ENCODE data around the gene KLK14. TPM values are rescaled to one million over a fixed set of nuclear protein-coding genes. Genes with fewer than 3 reads are reported as not detected.

KLK14 gene
- total and polyA plus RNA-seq, 2 of the 8 experiments (the other 6 are each of a cell fraction or from before 2014, with no cell fraction given), result 0.09 to 1.2 TPM

DNA sequence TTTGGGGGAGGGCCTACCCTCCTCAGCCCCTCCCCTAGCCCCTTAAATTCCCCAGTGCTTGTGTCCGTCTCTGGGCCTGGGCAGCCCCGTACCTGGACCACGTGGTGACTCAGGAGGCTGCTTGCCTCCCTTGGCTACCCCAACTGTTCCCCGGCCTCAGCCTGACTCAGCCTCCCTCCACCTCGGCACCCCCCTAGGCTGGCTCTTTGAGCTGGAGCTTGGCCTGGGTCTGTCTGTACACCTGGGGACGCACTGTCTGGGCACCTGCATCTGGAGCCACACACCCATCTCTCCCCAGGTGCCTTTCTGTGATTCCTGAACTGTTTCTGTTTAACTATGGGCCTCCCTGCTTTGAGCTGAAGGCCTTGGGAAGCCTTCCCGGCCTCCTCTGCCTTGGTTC, 1.8 kb upstream of the KLK14 start:
- H3K9me3 ChIP-seq (ENCODE audit: insufficient read depth in 2 of 2, low read depth in 1 of 2, low read length in 1 of 2), result no peaks in the 10 kb centered on the region
- H3K4me3 ChIP-seq (ENCODE audit: extremely low read depth in 1 of 4, insufficient read depth in 2 of 4, low read depth in 3 of 4, low read length in 4 of 4), result no peak overlapping the region
- no peak overlapping the region for H2BK12ac ChIP-seq (ENCODE audit: low read depth, low read length)
- H4K20me1 ChIP-seq (replicated peaks in 1 of 2; ENCODE audit: control insufficient read depth in 1 of 2, insufficient read depth in 2 of 2, low read length in 2 of 2), result no peaks in the 10 kb centered on the region
- H3K4ac ChIP-seq (replicated peaks; ENCODE audit: insufficient read length, low read depth, low read length), result no peak overlapping the region
- no peaks in the 10 kb centered on the region for H3K23me2 ChIP-seq (ENCODE audit: low read depth, low read length)
- no peak overlapping the region for H2BK5ac ChIP-seq (ENCODE audit: low read depth, low read length)
- H3K14ac ChIP-seq (ENCODE audit: insufficient read length), result no peak overlapping the region
- H3K18ac ChIP-seq (ENCODE audit: extremely low read depth, low read length), result no peak overlapping the region
- no peak overlapping the region for H2BK20ac ChIP-seq (ENCODE audit: low read length)
- H3K79me1 ChIP-seq (ENCODE audit: low read depth, low read length), result no peaks in the 10 kb centered on the region
- H3K23ac ChIP-seq (ENCODE audit: insufficient read length), result no peak overlapping the region
- no peak for FAIRE-seq
- TF ChIP-seq BCL11A (IDR thresholded peaks at IDR 0.05; ENCODE audit: low read depth in 2 of 2, low read length in 2 of 2) (no peak), NRF1 (IDR thresholded peaks at IDR 0.05; ENCODE audit: low read depth, low read length) (no peak), CTBP2 (IDR thresholded peaks at IDR 0.05; ENCODE audit: borderline replicate concordance, insufficient read depth, insufficient read length, low read length) (no peak), JUND (IDR thresholded peaks at IDR 0.05; ENCODE audit: low read length) (no peak), TEAD4 (IDR thresholded peaks at IDR 0.05; ENCODE audit: low read depth, low read length) (no peak), RXRA (IDR thresholded peaks at IDR 0.05; ENCODE audit: insufficient read depth, low read depth, low read length) (no peak), POU5F1 (IDR thresholded peaks at IDR 0.05; ENCODE audit: low read depth, low read length) (no peak)
- H3K4me1 ChIP-seq (replicated peaks in 1 of 4; ENCODE audit: control insufficient read depth in 3 of 4, insufficient read depth in 4 of 4, low read length in 3 of 4), result peaks cover 0 to 4% (median 2%) of the 10 kb centered on the region in 4 experiments; a peak in 2 of 7 replicates
- CTCF ChIA-PET (ENCODE audit: partially characterized antibody), result interaction anchor here (4.6 kb wide), 1 partner anchor 11 kb away, joined by 21 read pairs; no protein-coding TSS in a partner anchor
- H2AFZ ChIP-seq (ENCODE audit: low read length), result no peak overlapping the region
- H4K8ac ChIP-seq (ENCODE audit: extremely low read depth, insufficient read depth, low read length), result no peak overlapping the region; the same call in 1 of the 2 replicates
- H3K9ac ChIP-seq (replicated peaks in 1 of 4; ENCODE audit: extremely low read depth in 1 of 4, low read depth in 3 of 4, low read length in 3 of 4), result no peak overlapping the region
- H3K79me2 ChIP-seq (ENCODE audit: control insufficient read depth in 1 of 2, insufficient read depth in 2 of 2, low read length in 2 of 2), result no peaks in the 10 kb centered on the region
- H3K27ac ChIP-seq (ENCODE audit: low read depth, low read length), result no peak overlapping the region
- no peak overlapping the region for H3K56ac ChIP-seq (replicated peaks; ENCODE audit: insufficient read length, low read depth, low read length)
- 88% methylated on average over 7 of the region's 7 CpGs; no CpG with 5 or more reads in 1 of the 2 experiments for WGBS, 2 experiments (ENCODE audit: extremely low coverage in 1 of 2, insufficient coverage in 1 of 2, insufficient read length in 1 of 2, insufficient replicate concordance in 2 of 2, low coverage in 1 of 2, low lambda C conversion rate in 2 of 2, missing lambda C conversion rate in 1 of 2)
- no peaks in the 10 kb centered on the region for H3K27me3 ChIP-seq (replicated peaks in 1 of 4; ENCODE audit: control insufficient read depth in 3 of 4, extremely low read depth in 1 of 4, insufficient read depth in 3 of 4, low read length in 3 of 4)
- H4K5ac ChIP-seq (ENCODE audit: insufficient read length, low read depth, low read length), result no peak overlapping the region
- H2BK120ac ChIP-seq (replicated peaks; ENCODE audit: low read depth, low read length), result no peak overlapping the region
- DNase-seq (ENCODE audit: low read depth in 1 of 2, low spot score in 2 of 2), result no peak
- no peak overlapping the region for H2BK15ac ChIP-seq (ENCODE audit: low read length)
- H3K4me2 ChIP-seq (ENCODE audit: insufficient read depth in 1 of 2, low read depth in 2 of 2, low read length in 2 of 2), result no peak overlapping the region
- H4K91ac ChIP-seq (replicated peaks; ENCODE audit: insufficient read length, low read length), result no peak overlapping the region
- POLR2A ChIA-PET (ENCODE audit: partially characterized antibody), result no interaction called here
- no peak overlapping the region for H2AK5ac ChIP-seq (ENCODE audit: low read depth, low read length)
- H3K36me3 ChIP-seq (ENCODE audit: control insufficient read depth in 2 of 4, insufficient read depth in 4 of 4, low read length in 3 of 4), result no peaks in the 10 kb centered on the region
